Measurements from ENCODE around the gene CHST3.

Gene CHST3

GRCh38 chr10:72010234-72010973 is 46.2 kb downstream of the CHST3 start:
- no peak for DNase-seq (ENCODE audit: low read depth)

GRCh38 chr10:72011016-72011415 is 46.8 kb downstream of the CHST3 start:
- no peak for DNase-seq (ENCODE audit: low read depth)

- DNase-seq (ENCODE audit: low read depth) = no peak
These were observed 47.3 kb downstream of the CHST3 start for GRCh38 chr10:72011468-72011867.

GRCh38 chr10:72011976-72012512 is 47.8 kb downstream of the CHST3 start:
- DNase-seq (ENCODE audit: low read depth) = no peak

GRCh38 chr10:72012796-72013195 is 48.6 kb downstream of the CHST3 start:
- DNase-seq (ENCODE audit: low read depth) = no peak

- DNase-seq (ENCODE audit: low read depth) = no peak
These were observed 49.2 kb downstream of the CHST3 start for GRCh38 chr10:72013202-72013945.

GRCh38 chr10:72014197-72014596 is 50.0 kb downstream of the CHST3 start:
- DNase-seq (ENCODE audit: low read depth) = no peak

GRCh38 chr10:72014785-72015480 is 50.7 kb downstream of the CHST3 start:
- DNase-seq (ENCODE audit: low read depth) = no peak

- no peak for DNase-seq (ENCODE audit: low read depth)
These were observed 51.6 kb downstream of the CHST3 start for GRCh38 chr10:72015841-72016240.

- no peak for DNase-seq (ENCODE audit: low read depth)
These were observed 52.6 kb downstream of the CHST3 start for GRCh38 chr10:72016608-72017300.

GRCh38 chr10:72019085-72019876 is 55.1 kb downstream of the CHST3 start:
- DNase-seq (ENCODE audit: low read depth) = no peak

GRCh38 chr10:72020914-72021809 is 57.0 kb downstream of the CHST3 start:
- no peak for DNase-seq (ENCODE audit: low read depth)

GRCh38 chr10:72022228-72022627 is 58.0 kb downstream of the CHST3 start:
- DNase-seq (ENCODE audit: low read depth) = no peak

- no peak for DNase-seq (ENCODE audit: low read depth)
These were observed 60.4 kb downstream of the CHST3 start for GRCh38 chr10:72024596-72024995.

GRCh38 chr10:72025400-72025799 is 61.2 kb downstream of the CHST3 start:
- DNase-seq (ENCODE audit: low read depth) = no peak

- no peak for DNase-seq (ENCODE audit: low read depth)
These were observed 61.6 kb downstream of the CHST3 start for GRCh38 chr10:72025832-72026231.

- no peak for DNase-seq (ENCODE audit: low read depth)
These were observed 62.3 kb downstream of the CHST3 start for GRCh38 chr10:72026278-72027111.

- DNase-seq (ENCODE audit: low read depth) = no peak
These were observed 63.3 kb downstream of the CHST3 start for GRCh38 chr10:72027498-72027897.

- no peak for DNase-seq (ENCODE audit: low read depth)
These were observed 65.2 kb downstream of the CHST3 start for GRCh38 chr10:72029414-72029813.
